Glomerular endothelial cell (primary cell): Measurements from ENCODE around the gene UQCC2. TPM values are rescaled to one million over a fixed set of nuclear protein-coding genes. Genes with fewer than 3 reads are reported as not detected.
A peak's percentile ranks its signal among the peaks of the same experiment; 100 is the strongest.

Source experiments
- DNase-seq: peaks from one replicate; pipeline ENCODE4 v3.0.0-alpha.2; 2011; ENCODE audit warnings: low read depth, low spot score; ENCODE audit errors: extremely low read depth
- total RNA-seq: library from RNA; depleted of rRNA; stranded (reverse); fragments of >200 nt; gene quantifications from 2 replicates; pipeline ENCODE4 v1.2.3, GENCODE V29; 2015

The UQCC2 gene
- total RNA-seq, 1 donor from 2014 or later = 27.0 TPM

DNA sequence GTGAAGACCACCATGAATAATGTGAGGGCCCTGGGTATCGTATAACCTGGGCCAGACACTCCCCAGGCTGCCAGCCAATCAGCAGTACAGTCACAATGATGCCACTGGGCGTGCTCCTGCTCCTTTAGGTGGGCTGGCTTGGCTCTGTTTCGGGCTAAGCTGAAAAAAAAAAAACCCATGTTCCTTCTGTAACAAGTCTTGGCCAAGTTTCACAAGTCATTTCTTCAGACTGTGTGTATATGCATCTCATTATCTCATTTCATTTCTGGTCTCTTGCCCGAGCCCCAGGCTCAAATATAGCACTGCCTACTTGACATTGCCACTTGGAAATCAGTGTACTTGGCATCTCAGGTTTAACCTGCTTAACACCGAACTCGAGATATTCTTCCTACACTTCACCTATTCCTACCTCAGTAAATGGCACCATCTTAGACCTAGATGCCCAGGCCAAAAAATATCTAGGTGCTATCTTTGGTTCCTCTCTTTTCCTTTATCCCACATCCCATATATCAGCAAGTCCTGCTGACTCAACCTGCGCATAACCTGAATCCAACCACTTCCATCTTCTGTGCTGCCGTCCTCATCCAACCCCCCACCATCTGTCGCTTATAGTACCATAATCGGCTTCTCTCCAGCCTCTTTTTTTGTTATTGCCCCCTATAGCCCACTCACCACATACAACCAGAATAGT lies 1.8 kb downstream of the UQCC2 start:
- no peak for DNase-seq

DNA sequence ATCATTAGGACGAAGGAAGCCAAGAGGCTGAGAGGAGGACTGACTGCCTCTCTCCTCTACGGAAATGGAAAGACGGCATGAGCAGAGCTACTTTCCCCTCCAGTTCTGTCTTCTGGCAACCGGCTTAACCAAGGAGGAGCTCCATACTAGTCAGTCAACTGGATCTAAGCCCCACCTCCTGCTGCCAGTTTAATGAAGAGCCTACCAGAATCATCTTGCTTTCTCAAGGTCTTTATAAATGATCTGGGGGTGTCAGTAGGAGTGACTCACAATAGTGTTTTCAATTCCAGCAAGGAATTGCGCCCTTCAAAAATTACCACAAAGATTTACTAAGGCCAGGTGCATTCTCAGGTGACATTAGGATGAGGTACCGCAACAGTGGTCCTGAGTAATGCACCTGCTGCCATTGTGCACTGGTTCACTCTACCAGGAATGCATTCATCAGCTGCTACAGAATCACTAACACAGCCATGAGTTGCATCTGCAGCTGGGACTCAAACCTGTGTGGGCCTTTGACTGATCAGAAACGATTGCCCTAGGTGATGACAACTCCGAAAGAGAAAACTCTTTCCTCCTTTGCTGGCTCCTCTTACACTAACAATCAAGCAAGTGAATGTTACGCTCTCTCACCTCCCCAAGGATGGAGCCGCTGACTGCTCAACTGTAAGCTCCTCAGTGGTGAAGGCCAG lies 2.8 kb downstream of the UQCC2 start:
- DNase-seq = no peak

DNA sequence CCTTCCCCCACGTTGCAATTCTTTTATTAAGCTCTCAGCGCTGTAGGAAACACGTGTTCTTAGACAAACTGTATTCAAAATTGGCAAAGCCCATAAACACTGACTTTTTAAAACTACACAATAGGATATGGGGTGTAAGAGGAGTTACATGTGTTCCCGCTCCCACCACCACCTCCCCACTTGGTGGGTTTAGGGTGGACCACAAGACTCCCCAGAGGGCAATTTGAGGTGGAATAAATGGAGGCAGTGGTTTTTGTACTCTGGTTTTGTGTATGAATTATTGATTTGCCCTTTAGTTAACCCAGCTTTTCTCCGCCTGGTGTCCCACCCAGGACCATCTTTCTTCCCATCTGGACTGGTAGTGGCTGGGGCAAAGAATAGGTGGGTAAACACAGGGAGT lies 3.7 kb downstream of the UQCC2 start:
- no peak for DNase-seq

DNA sequence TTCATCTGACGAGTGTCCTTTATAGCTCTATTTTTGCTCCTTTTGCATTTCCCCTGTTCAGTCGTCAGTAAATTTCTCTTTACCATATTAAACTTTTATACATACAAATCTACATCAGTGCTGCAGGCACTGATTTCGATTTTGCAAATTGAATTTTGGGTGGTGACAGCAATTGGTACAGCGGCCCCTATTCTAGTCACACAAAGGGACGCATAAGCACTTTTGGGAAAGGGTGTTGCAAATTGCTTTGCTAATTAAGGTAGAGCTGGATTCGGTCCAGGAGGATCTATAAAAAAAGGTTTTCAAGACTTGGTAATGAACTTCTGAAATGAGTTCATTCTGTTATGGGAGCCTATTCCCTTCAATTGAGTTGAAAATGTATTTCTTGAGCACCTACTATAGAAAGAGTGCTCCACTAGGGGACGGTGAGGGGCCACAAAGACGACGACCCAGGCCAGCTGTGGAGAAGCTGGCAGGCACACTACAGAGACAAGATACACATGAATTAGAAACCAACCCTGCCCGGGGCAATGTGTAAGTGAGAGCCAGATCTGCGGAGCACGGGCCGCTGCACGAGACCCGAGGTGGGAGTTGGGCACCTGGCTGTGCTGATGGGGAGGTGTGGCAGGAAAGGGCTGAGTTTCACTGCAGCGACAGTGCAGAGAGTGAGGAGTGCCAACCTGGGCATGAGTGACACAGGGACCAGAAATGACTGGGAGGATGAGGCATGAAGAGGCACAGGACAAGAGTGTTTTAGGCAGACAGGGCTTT lies 5.4 kb downstream of the UQCC2 start:
- no peak for DNase-seq

DNA sequence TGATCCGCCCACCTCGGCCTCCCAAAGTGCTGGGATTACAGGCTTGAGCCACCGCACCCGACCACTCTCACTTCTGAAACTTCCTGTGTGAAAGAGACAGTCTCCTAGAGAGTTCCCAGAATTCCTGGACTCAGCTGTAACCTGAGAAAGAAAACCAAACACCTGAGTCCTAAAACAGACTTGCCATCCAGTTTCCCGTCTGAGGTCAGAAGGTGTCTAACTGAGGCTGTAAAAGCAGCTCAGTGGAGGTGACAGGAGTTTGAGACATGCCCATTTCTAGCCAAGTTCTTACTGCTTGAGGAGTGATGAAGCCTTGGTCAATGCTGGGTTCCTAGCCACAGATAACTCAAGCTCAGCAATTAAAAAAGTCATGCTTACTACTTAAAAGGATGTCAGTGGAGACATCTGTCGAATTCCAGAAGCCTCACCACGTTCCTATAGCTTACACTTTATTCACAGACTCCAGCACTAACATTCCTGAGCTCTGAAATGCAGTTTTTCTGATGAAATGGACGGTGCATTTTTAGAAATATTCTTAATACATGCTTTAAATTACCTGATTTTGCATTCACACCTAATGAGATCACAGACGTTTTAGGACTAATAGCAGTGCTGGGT lies 6.1 kb downstream of the UQCC2 start:
- no peak for DNase-seq

DNA sequence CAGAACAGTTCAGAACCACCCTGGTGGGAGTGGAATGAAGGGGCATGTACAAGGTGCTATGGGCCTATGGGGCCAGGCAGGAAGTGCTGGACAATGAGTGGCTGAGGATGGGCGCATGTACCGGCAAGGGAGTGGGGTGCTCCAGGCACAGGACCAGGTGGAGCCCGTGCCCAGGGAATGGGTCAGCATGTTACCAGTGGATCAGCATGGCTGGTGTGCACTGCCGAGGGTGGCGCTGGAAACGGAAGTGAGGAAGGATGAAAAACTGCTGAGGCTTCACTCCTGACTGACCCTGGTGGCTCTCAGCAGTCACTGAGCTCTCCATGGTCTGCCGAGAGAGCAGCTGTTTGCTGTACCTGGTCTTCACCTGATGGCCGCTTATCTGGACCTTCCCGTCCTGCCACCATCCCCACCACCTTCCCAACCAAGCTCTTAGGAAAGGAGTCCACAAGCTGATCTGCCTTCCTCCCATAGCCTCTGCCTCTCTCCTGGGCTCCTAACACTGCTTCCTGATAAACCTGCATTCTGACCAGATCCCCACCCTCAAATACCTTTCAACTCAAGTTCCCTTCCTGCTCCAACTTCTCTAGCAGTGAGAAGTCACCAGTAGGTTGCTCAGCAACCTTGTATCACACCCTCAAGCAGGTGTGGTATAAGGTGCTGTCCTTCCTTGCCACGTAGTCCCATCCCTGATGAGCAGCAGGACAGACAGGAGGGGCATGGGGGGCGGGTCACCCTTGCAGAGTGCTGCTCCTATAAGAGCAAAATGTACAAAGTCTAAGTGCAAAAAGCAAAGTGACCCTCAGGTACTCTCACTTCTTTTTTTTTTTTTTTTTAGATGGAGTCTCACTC lies 7.1 kb downstream of the UQCC2 start:
- no peak for DNase-seq

DNA sequence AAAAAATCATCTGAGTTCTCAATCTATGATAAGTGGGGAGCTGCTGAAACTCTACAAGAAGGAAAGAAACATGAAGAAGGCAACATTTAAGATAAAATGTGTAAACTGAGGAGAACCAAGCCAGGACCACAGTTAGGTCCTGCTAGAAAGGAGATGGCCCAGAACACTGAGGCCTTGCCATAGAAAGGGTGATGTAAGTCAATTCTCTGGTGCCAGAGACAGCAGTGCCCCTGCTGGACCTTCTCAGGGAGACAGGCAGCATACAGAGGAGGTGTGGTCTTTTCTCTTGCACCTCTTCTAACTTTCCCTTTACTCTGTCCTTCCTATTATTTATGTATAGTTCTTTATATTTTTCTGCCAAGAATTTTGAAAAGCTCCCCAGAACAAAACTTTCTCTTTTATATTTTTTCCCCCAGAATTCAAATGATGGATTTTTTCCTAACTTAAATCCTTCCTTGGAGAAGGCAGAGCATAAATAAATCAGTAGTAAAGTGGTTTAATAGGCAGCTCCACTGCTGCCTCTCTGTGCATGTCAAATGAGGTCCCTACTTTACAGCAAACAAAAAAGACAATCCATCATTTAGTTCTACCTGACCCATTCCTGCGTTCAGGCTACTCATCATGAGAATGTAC lies 9.0 kb downstream of the UQCC2 start:
- no peak for DNase-seq

DNA sequence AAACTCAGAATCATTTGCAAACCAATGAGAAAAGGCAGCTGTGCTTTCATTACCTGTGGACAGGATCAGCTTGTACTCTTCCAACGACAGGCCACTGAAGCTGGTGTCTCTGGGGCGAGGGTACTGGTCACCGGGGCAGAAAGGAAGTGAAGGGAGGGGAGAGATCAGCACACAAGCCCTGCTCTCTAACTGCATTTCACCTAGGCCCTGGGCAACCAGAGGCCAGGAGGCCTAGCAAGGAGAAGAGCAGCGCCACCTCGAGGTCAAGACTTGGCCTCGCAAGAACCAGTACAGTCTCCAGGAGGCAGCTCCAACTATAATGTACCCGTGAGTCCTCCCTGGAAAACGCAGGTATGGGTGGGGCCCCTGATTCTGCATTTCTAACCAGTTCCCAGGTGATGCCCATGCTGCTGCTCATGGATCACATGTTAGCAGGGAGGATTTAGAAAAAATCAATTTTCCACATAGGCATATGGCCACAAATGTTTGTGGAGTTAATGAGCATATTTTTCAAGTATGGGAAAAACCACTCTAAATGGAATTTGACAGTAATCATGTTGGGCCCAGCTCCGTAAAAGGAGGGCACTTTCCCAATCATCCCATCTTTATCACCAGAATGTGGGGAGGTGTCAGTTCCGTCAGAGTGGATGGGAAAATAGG lies 11.0 kb downstream of the UQCC2 start:
- DNase-seq = no peak

DNA sequence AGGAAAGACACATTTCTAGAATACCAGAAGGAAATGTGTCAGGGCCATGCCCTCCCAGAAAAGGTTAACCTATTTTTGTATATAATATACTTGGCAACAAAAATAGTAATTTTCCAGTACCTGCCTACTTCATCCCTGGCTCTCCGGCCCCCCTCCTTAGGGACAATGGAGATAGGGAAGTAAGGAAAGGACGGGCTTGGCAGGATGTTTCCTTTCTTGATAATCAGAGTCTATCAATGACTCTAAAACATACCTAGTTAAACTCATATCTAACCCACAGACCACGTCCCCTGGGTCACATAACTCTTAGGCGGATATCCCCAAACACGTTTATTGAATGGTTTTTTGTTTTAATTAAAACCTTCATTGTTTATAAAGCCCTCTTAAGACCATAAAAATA lies 11.8 kb downstream of the UQCC2 start:
- no peak for DNase-seq

DNA sequence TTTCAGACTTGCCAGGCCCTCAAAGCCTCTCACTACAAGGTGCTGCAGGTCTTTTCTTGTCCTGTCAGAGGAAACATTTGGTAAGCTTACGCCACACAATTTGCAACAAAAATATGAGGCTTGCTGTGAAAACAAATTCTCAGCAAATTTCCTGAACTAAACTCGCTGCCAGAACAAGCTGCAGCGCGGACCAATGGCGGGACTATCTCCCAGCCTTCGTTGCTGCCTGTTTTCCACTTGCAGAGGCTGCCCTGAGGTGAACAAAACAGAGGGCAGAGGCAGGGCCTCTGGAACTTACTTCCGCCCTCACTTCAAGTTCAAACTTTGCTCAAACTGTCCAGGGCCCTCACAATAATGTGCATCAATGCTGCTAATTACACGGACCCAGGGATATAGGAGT lies 12.4 kb downstream of the UQCC2 start:
- DNase-seq = no peak

DNA sequence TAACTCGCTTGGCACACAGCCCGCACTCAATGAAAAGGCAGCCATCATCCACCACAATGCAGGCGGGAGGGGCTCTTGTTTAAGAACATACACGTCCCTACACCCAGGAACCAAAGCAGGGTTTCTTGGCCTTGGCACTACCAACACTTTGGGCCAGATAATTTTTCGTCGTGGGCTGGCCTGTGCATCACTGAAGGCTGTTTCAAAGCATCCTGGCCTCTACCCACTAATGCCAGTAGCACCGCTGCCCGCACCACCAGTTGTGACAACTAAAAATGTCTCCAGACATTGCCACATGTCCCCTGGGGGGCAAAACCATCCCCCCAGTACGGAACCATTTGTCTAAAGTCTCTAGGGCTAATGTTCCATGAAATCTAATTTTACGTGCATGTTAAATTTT lies 13.0 kb downstream of the UQCC2 start:
- no peak for DNase-seq

DNA sequence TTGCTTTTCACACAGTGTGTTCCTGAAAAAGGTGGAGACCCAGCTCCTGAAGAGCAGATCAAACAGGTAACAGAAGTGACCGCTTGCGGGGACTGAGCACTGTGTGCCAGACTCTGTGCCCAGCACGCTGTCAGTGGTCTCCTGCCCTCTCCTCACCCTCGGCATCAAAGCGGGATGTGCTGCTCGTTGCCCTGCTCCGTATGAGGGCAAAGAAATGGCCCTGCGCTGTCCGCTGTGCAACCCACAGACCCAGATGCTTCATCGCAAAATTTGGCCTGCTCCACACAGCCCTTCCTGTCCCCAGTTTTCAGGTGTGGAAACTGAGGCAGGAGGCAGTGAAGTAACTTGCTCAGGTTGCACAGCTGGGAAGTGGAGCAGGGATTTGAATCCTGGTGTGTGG lies 13.7 kb downstream of the UQCC2 start:
- no peak for DNase-seq

DNA sequence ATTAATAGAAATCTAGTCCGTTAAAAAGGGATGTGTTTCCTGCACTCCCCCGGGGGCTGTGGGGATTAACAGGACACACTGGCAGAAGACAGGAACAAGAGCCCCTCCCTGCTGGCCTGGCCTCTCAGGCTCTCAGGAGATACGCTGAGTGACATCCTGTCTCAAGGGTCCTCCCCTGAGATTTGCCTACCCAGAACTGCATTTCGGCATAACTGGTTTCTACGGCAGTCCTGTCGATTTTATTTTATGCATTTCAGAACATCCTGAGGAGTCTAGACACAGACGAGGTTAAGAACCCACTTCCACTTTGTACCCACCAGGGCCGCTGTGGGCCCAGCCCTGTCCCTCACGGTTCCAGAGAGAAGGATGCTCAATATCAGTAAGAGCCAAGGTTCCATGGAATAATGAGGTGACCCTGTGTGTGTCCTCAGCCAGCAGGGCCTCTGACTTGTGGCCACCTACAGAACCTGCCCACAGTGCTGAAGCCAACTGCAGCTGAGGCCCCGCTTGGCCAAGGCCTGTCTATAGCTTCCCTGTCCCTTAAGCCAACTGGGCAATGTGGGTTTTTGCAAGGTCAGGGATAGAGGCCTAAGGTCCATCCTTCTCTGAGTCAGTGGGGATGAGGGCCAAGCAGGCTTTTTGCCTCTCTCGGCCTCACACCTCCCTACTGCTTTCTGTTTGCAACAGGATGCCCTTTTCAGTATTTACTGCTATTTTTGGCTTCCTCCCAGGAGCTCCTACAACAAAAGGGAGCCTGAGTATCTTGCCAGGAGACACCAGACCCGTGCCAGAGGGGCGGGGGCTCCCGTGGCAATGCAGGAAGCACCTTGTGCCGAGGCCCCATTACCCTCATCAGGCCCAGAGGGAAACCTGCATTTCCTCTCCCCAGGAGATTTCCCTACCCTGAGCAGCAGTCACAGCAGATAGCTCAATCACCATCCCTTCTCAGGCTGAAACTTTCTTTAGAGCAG lies 14.7 kb downstream of the UQCC2 start:
- peak; percentile 81 for DNase-seq

DNA sequence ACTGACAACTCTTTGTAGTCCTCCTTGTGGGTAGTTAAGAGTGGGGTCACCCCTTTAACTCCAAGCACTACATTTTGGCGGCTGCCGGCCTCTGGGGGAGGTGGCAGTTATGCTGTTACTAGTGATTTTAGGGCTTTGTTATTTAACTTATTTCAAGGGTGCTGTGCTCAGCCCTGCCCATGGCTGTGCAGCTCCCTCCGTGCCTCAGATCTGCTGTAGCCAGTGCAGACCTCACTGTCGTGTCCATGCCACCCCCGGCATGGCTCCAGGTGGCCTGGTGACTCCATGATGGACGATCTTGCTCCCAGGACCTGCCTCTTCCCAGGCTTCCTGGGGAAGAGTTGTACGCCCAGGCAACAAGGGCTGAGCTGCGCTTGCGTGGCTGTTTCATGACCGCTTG lies 15.4 kb downstream of the UQCC2 start:
- DNase-seq = no peak

DNA sequence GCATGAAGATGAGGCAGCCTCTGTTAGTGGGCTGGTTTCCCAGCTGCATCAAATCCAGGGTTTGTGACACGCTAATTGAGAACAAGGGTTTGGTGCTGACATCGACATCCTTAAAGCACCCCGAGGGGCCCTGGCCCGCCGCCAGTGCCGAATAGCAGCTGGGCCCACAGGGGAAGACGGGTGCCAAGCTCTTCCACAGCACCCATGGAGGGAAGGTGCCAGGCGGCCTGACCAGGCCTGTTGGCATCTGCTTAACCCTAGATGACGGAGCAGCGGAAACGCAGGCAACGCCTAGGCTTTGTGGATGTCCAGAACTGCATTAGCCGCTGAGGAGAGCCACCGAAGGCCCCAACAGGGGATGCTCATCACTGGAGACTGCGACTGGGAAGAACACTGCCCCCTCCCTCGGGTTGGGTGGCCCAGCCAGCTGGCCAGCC lies 16.0 kb downstream of the UQCC2 start:
- no peak for DNase-seq

DNA sequence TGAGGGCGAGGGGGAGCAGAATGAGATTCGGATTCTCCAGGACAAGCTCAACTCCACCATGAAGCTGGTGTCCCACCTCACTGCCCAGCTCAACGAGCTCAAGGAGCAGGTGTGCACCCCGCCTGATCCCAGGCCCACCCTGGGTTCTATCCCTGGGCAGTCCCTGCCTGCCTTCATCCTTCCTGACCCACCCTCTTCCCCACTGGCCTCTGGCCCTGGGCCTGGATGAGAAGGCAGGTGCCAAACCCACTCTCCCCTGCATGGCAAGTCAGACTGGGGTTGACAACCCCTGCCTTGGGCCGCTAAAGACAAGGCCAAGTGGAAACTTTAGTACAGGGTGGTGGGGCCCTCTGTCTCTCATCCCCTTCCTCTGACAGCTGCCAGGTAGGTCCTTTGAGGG lies 16.5 kb downstream of the UQCC2 start:
- DNase-seq = no peak

DNA sequence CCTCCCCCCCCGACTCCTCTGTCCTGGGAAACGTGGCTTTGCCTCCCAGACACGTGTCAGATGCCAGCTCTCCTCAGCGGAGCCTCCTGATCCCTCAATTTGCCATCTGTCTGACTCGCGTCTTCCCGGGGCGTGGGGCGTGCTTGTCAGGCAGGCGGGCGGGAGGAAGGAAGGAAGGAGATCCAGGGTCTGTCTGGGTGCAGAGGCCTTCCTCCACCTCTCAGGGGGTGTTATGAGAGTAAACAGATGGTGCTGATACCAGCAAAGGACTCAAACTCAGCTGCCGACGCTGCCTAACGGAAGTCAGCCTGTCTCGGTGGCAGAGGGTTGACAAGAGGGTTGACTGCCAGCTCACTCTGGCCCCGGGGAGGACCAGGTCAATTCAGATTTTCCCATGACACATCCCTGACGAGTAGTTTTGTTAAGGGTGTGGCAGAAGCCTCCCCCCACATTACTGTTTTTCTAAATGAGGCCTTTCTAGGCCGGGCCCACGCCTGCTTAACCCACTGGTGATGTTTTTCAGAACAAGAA lies 17.0 kb downstream of the UQCC2 start:
- no peak for DNase-seq
